HepG2 (cell line): ENCODE data around the gene RPS6KA2. TPM values are rescaled to one million over a fixed set of nuclear protein-coding genes. Genes with fewer than 3 reads are reported as not detected.

ENCODE experiments used
- BORCS8-MEF2B ChIP-seq: sonication (generic); formaldehyde crosslinking; IDR thresholded peaks from 2 replicates; pipeline ENCODE4 v1.8.0; 2022; ENCODE audit warnings: mild to moderate bottlenecking, missing genetic modification reagents
- ETV5 ChIP-seq: IDR thresholded peaks from 2 replicates; pipeline ENCODE4 v1.6.1; 2018; ENCODE audit warnings: missing biosample characterization, missing genetic modification reagents, inconsistent platforms, borderline replicate concordance
- FOXP1 ChIP-seq, 2 experiments: fragments of 450-650 bp in 1 of 2; IDR thresholded peaks; 2 replicates each; pipeline ENCODE4 v1.6.1; 2017 to 2018; ENCODE audit warnings: antibody characterized with exemption in 1 of 2
- GATA4 ChIP-seq: sonication (generic); IDR thresholded peaks from 2 replicates; pipeline ENCODE4 v1.6.1; 2016; ENCODE audit warnings: antibody characterized with exemption, low read depth, borderline replicate concordance
- HMG20A ChIP-seq: IDR thresholded peaks from 2 replicates; pipeline ENCODE4 v1.6.1; 2016; ENCODE audit warnings: borderline replicate concordance
- HOXA9 ChIP-seq: sonication (generic); formaldehyde crosslinking; IDR thresholded peaks from 2 replicates; pipeline ENCODE4 v1.8.1; 2022; ENCODE audit warnings: missing genetic modification reagents, mild to moderate bottlenecking, moderate library complexity, borderline replicate concordance
- KAT7 ChIP-seq: IDR thresholded peaks from 2 replicates; pipeline ENCODE4 v1.6.1; 2018; ENCODE audit warnings: borderline replicate concordance, missing compliant biosample characterization
- KDM1A ChIP-seq: IDR thresholded peaks from 2 replicates; pipeline ENCODE4 v1.6.1; 2016; ENCODE audit warnings: missing compliant biosample characterization
- NR3C1 ChIP-seq: sonication (generic); formaldehyde crosslinking; IDR thresholded peaks from 2 replicates; pipeline ENCODE4 v1.4.0; 2020; ENCODE audit warnings: missing genetic modification reagents
- PTBP1 ChIP-seq: fragments of 200-400 bp; formaldehyde crosslinking; IDR thresholded peaks from 2 replicates; pipeline ENCODE4 v1.6.1; 2018; ENCODE audit warnings: low read length, low read depth; ENCODE audit not compliant: poor library complexity, severe bottlenecking
- SNAPC2 ChIP-seq: sonication (generic); formaldehyde crosslinking; IDR thresholded peaks from 2 replicates; pipeline ENCODE4 v1.8.1; 2022; ENCODE audit warnings: mild to moderate bottlenecking, missing genetic modification reagents
- ZFP41 ChIP-seq: sonication (generic); formaldehyde crosslinking; IDR thresholded peaks from 2 replicates; pipeline ENCODE4 v1.4.0; 2020; ENCODE audit warnings: mild to moderate bottlenecking, missing genetic modification reagents, borderline replicate concordance
- ZNF10 ChIP-seq: sonication (generic); formaldehyde crosslinking; IDR thresholded peaks from 2 replicates; pipeline ENCODE4 v1.4.0; 2020; ENCODE audit warnings: mild to moderate bottlenecking, low read depth, missing genetic modification reagents, borderline replicate concordance
- ZNF101 ChIP-seq: sonication (generic); formaldehyde crosslinking; IDR thresholded peaks from 2 replicates; pipeline ENCODE4 v1.4.0; 2020; ENCODE audit warnings: mild to moderate bottlenecking, low read depth, missing genetic modification reagents, borderline replicate concordance
- ZNF446 ChIP-seq: sonication (generic); formaldehyde crosslinking; IDR thresholded peaks from 2 replicates; pipeline ENCODE4 v1.5.0; 2020; ENCODE audit warnings: mild to moderate bottlenecking, missing genetic modification reagents
- ZNF629 ChIP-seq: sonication (generic); formaldehyde crosslinking; conservative IDR thresholded peaks from 2 replicates; pipeline ENCODE4 v1.5.0; 2020; ENCODE audit warnings: missing genetic modification reagents
- ZNF737 ChIP-seq: sonication (generic); formaldehyde crosslinking; IDR thresholded peaks from 2 replicates; pipeline ENCODE4 v1.5.0; 2020; ENCODE audit warnings: missing genetic modification reagents, mild to moderate bottlenecking, borderline replicate concordance
- ZNF780A ChIP-seq: sonication (generic); formaldehyde crosslinking; IDR thresholded peaks from 2 replicates; pipeline ENCODE4 v1.8.0; 2022; ENCODE audit warnings: mild to moderate bottlenecking, missing genetic modification reagents, moderate library complexity
- polyA plus RNA-seq, 8 experiments: library from polyadenylated mRNA; depleted of rRNA in 3 of 8; stranded (reverse) in 7 of 8; unstranded in 1 of 8; fragments of >200 nt; fragmentation: Illumina TruSeq in 4 of 8; extraction: Trizol in 4 of 8; gene quantifications; 2 replicates each; pipeline versions ENCODE4 v1.2.1 to v1.2.3, GENCODE V29; 2011 to 2016; ENCODE audit warnings: low read depth in 4 of 8, missing spikeins in 1 of 8, mixed read lengths in 1 of 8; ENCODE audit not compliant: insufficient read depth in 1 of 8
- total RNA-seq, 5 experiments: library from RNA; depleted of rRNA; stranded (reverse); fragments of >200 nt; fragmentation: Illumina TruSeq; extraction: Trizol; gene quantifications; 2 replicates each; pipeline ENCODE4 v1.2.3, GENCODE V29; 2016; ENCODE audit warnings: low read depth in 1 of 5
- TF ChIP-seq, protein P1 (sequence below): sonication (generic); formaldehyde crosslinking; IDR thresholded peaks from 2 replicates; pipeline ENCODE4 v1.5.1; 2020; ENCODE audit warnings: mild to moderate bottlenecking, moderate library complexity, missing genetic modification reagents
- TF ChIP-seq, protein P2 (sequence below): sonication (generic); formaldehyde crosslinking; IDR thresholded peaks from 2 replicates; pipeline ENCODE4 v1.4.0; 2020; ENCODE audit warnings: missing genetic modification reagents
- TF ChIP-seq, protein P3 (sequence below): sonication (generic); formaldehyde crosslinking; IDR thresholded peaks from 2 replicates; pipeline ENCODE4 v1.5.1; 2020; ENCODE audit warnings: missing genetic modification reagents, mild to moderate bottlenecking, borderline replicate concordance
- TF ChIP-seq, protein P4 (sequence below): sonication (generic); formaldehyde crosslinking; conservative IDR thresholded peaks from 2 replicates; pipeline ENCODE4 v1.8.1; 2023; ENCODE audit warnings: missing genetic modification reagents

Gene RPS6KA2
- total and polyA plus RNA-seq, 2 of the 13 experiments (the other 11 are each of a cell fraction or from before 2014, with no cell fraction given): 0.22 to 0.38 TPM

DNA sequence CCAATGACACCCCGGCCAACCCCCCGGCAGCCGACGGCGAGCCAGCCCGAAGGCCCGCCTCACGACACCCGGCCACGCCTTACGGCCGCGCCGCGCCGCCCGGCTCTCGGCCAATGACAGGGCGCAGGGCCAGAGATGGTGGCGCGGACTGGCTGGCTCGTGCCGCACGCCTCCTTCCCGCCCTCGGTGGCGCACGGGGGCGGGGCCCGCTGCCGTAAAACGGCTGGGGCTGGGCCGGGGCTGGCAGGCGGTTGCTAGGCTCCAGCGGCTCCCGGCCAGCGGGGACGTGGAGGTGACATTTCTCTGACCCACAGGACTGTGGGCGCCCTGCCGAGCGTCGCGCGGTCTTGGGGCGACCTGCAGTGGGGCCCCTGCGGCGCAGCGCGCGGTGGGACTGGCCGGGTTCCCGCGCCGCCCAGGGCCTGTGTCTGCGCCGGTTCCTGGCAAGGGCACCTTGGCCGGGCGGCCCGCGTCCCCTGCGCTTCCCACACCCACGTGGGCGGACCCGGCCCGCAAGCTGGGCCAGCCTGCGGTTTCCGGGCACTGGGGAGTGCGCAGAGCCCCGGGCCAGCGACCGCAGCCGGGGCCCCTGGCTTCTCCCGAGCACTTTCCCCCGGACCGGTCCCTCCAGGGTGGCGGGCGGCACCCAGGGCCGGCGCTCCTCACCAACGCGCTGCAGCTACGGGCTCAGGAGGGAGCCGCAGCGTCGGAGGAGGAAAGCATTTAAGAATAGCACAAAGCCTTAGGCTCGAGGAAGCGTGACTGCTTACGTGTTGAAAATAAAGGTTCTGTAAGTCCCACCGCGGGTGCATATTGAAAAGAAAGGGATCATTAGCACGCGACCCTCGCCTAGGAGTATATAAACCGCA is 243.9 kb downstream of the RPS6KA2 start, which contains the start of gene MPC1 (continued):
- TF ChIP-seq ZNF780A (CRISPR knock-in tag) (no peak; the same call in 1 of the 2 replicates), BORCS8-MEF2B (CRISPR knock-in tag) (peak; percentile 93), NR3C1 (CRISPR knock-in tag) (no peak), KAT7 (CRISPR knock-in tag) (peak; percentile 27; the same call in 1 of the 2 replicates), ZNF737 (CRISPR knock-in tag) (no peak), ZNF446 (CRISPR knock-in tag) (no peak), ZNF101 (no peak), GATA4 (peak; percentile 68; the same call in 1 of the 2 replicates), HOXA9 (CRISPR knock-in tag) (peak; percentile 97; the same call in 1 of the 2 replicates), HMG20A (CRISPR knock-in tag) (no peak), ZNF10 (CRISPR knock-in tag) (no peak), ETV5 (CRISPR knock-in tag) (no peak; the same call in 1 of the 2 replicates), FOXP1 (IDR thresholded peaks at IDR 0.05) (no peak), FOXP1 (CRISPR knock-in tag; IDR thresholded peaks at IDR 0.05) (no peak), ZNF629 (CRISPR knock-in tag) (no peak), KDM1A (no peak), SNAPC2 (CRISPR knock-in tag) (0 out of 2 replicates have a peak, but pooled peaks have one; percentile 30), PTBP1 (no peak), ZFP41 (CRISPR knock-in tag) (no peak)
- TF ChIP-seq, protein P1, sequence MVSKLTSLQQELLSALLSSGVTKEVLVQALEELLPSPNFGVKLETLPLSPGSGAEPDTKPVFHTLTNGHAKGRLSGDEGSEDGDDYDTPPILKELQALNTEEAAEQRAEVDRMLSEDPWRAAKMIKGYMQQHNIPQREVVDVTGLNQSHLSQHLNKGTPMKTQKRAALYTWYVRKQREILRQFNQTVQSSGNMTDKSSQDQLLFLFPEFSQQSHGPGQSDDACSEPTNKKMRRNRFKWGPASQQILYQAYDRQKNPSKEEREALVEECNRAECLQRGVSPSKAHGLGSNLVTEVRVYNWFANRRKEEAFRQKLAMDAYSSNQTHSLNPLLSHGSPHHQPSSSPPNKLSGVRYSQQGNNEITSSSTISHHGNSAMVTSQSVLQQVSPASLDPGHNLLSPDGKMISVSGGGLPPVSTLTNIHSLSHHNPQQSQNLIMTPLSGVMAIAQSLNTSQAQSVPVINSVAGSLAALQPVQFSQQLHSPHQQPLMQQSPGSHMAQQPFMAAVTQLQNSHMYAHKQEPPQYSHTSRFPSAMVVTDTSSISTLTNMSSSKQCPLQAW (CRISPR knock-in tag): peak; percentile 48; the same call in 1 of the 2 replicates
- TF ChIP-seq, protein P2, sequence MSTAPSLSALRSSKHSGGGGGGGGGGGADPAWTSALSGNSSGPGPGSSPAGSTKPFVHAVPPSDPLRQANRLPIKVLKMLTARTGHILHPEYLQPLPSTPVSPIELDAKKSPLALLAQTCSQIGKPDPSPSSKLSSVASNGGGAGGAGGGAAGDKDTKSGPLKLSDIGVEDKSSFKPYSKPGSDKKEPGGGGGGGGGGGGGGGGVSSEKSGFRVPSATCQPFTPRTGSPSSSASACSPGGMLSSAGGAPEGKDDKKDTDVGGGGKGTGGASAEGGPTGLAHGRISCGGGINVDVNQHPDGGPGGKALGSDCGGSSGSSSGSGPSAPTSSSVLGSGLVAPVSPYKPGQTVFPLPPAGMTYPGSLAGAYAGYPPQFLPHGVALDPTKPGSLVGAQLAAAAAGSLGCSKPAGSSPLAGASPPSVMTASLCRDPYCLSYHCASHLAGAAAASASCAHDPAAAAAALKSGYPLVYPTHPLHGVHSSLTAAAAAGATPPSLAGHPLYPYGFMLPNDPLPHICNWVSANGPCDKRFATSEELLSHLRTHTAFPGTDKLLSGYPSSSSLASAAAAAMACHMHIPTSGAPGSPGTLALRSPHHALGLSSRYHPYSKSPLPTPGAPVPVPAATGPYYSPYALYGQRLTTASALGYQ (CRISPR knock-in tag): peak; percentile 68
- TF ChIP-seq, protein P3, sequence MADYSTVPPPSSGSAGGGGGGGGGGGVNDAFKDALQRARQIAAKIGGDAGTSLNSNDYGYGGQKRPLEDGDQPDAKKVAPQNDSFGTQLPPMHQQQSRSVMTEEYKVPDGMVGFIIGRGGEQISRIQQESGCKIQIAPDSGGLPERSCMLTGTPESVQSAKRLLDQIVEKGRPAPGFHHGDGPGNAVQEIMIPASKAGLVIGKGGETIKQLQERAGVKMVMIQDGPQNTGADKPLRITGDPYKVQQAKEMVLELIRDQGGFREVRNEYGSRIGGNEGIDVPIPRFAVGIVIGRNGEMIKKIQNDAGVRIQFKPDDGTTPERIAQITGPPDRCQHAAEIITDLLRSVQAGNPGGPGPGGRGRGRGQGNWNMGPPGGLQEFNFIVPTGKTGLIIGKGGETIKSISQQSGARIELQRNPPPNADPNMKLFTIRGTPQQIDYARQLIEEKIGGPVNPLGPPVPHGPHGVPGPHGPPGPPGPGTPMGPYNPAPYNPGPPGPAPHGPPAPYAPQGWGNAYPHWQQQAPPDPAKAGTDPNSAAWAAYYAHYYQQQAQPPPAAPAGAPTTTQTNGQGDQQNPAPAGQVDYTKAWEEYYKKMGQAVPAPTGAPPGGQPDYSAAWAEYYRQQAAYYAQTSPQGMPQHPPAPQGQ (CRISPR knock-in tag): no peak; the same call in 1 of the 2 replicates
- TF ChIP-seq, protein P4, sequence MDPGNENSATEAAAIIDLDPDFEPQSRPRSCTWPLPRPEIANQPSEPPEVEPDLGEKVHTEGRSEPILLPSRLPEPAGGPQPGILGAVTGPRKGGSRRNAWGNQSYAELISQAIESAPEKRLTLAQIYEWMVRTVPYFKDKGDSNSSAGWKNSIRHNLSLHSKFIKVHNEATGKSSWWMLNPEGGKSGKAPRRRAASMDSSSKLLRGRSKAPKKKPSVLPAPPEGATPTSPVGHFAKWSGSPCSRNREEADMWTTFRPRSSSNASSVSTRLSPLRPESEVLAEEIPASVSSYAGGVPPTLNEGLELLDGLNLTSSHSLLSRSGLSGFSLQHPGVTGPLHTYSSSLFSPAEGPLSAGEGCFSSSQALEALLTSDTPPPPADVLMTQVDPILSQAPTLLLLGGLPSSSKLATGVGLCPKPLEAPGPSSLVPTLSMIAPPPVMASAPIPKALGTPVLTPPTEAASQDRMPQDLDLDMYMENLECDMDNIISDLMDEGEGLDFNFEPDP (CRISPR knock-in tag): no peak
